Measurements from ENCODE around the gene LDLRAD4.
A peak's percentile ranks its signal among the peaks of the same experiment; 100 is the strongest.

LDLRAD4 gene

GRCh38 chr18:13566941-13567746 lies 348.6 kb downstream of the LDLRAD4 start:
- DNase-seq, result peak; percentile 32

GRCh38 chr18:13568443-13569392 lies 350.2 kb downstream of the LDLRAD4 start:
- no peak for DNase-seq

- no peak for DNase-seq
These were observed 351.7 kb downstream of the LDLRAD4 start for GRCh38 chr18:13570216-13570615.

- no peak for DNase-seq
These were observed 352.4 kb downstream of the LDLRAD4 start for GRCh38 chr18:13570856-13571495.

- DNase-seq, result no peak
These were observed 353.6 kb downstream of the LDLRAD4 start for GRCh38 chr18:13572148-13572547.

- no peak for DNase-seq
These were observed 354.2 kb downstream of the LDLRAD4 start for GRCh38 chr18:13572721-13573120.

- DNase-seq, result no peak
These were observed 355.2 kb downstream of the LDLRAD4 start for GRCh38 chr18:13573750-13574149.

- DNase-seq, result no peak
These were observed 355.8 kb downstream of the LDLRAD4 start for GRCh38 chr18:13574355-13574754.

GRCh38 chr18:13574761-13575160 lies 356.2 kb downstream of the LDLRAD4 start:
- DNase-seq, result no peak

- no peak for DNase-seq
These were observed 358.0 kb downstream of the LDLRAD4 start for GRCh38 chr18:13576598-13576997.

- no peak for DNase-seq
These were observed 358.6 kb downstream of the LDLRAD4 start for GRCh38 chr18:13577091-13577697.

GRCh38 chr18:13577781-13578180 lies 359.2 kb downstream of the LDLRAD4 start:
- no peak for DNase-seq

- no peak for DNase-seq
These were observed 359.8 kb downstream of the LDLRAD4 start for GRCh38 chr18:13578400-13578799.

GRCh38 chr18:13579874-13580273 lies 361.3 kb downstream of the LDLRAD4 start:
- no peak for DNase-seq

- DNase-seq, result no peak
These were observed 361.8 kb downstream of the LDLRAD4 start for GRCh38 chr18:13580351-13580750.

- DNase-seq, result no peak
These were observed 362.4 kb downstream of the LDLRAD4 start for GRCh38 chr18:13580991-13581390.

- no peak for DNase-seq
These were observed 363.1 kb downstream of the LDLRAD4 start for GRCh38 chr18:13581496-13582177.

GRCh38 chr18:13582178-13582670 lies 363.7 kb downstream of the LDLRAD4 start:
- no peak for DNase-seq

- DNase-seq, result no peak
These were observed 365.3 kb downstream of the LDLRAD4 start for GRCh38 chr18:13583576-13584550.

GRCh38 chr18:13584825-13585224 lies 366.3 kb downstream of the LDLRAD4 start:
- DNase-seq, result no peak
